Keratinocyte (primary cell): ENCODE results near the gene ARFGAP3.

Source experiments
- CTCF ChIP-seq, 3 experiments: IDR thresholded peaks in 1 of 3; conservative IDR thresholded peaks in 1 of 3; optimal IDR thresholded peaks in 1 of 3; 2 replicates in 2 of 3; 3 replicates in 1 of 3; pipeline versions ENCODE3 to v1.5.1; 2011; ENCODE audit warnings: low read length in 3 of 3, mild to moderate bottlenecking in 3 of 3, moderate library complexity in 2 of 3, control low read depth in 1 of 3, inconsistent platforms in 1 of 3; ENCODE audit not compliant: insufficient read depth in 2 of 3; ENCODE audit errors: extremely low read depth in 1 of 3
- EZH2 ChIP-seq: IDR thresholded peaks from one replicate; pipeline ENCODE4 v1.6.1; 2012; ENCODE audit warnings: inconsistent platforms, mild to moderate bottlenecking, low read length, moderate library complexity

- no peak for TF ChIP-seq CTCF (optimal IDR thresholded peaks at IDR 0.05 in 1 of 3, IDR thresholded peaks at IDR 0.05 in 1 of 3, conservative IDR thresholded peaks at IDR 0.05 in 1 of 3; ENCODE audit: extremely low read depth in 1 of 3, insufficient read depth in 2 of 3, low read length in 3 of 3)
- TF ChIP-seq EZH2, result no peak
Observed at GRCh38 chr22:42763965-42764480, 93.0 kb downstream of the ARFGAP3 start.
